ENCODE data around the gene LIMS4. TPM values are rescaled to one million over a fixed set of nuclear protein-coding genes. Genes with fewer than 3 reads are reported as not detected.
"Not testable (repeated sequence)": the region's sequence is repeated elsewhere in the genome, so short reads cannot be mapped to it uniquely, and the experiment has no call there.

The LIMS4 gene, protein sequence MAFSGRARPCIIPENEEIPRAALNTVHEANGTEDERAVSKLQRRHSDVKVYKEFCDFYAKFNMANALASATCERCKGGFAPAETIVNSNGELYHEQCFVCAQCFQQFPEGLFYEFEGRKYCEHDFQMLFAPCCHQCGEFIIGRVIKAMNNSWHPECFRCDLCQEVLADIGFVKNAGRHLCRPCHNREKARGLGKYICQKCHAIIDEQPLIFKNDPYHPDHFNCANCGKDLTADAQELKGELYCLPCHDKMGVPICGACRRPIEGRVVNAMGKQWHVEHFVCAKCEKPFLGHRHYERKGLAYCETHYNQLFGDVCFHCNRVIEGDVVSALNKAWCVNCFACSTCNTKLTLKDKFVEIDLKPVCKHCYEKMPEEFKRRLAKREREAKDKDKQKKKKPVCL
- total RNA-seq = 1 to 10 TPM; 2.6 to 5.6 (median 4.9) TPM

- H3K4me1 ChIP-seq, H3K9me3 ChIP-seq, H3K27ac ChIP-seq, H3K4me3 ChIP-seq, H3K27me3 ChIP-seq, H3K36me3 ChIP-seq: not testable (repeated sequence)
- WGBS, 2 donors (ENCODE audit: low coverage in 1 of 2) = no CpG with 5 or more reads among the region's 29 CpGs
- peak; percentile 95 for ATAC-seq
Observed at GRCh38 chr2:110472171-110473058, at the start of gene LIMS4. Gene LIMS4 (minus strand): TSS chr2:110472816. CDS start chr2:110472778, 38 bp downstream.

DNA sequence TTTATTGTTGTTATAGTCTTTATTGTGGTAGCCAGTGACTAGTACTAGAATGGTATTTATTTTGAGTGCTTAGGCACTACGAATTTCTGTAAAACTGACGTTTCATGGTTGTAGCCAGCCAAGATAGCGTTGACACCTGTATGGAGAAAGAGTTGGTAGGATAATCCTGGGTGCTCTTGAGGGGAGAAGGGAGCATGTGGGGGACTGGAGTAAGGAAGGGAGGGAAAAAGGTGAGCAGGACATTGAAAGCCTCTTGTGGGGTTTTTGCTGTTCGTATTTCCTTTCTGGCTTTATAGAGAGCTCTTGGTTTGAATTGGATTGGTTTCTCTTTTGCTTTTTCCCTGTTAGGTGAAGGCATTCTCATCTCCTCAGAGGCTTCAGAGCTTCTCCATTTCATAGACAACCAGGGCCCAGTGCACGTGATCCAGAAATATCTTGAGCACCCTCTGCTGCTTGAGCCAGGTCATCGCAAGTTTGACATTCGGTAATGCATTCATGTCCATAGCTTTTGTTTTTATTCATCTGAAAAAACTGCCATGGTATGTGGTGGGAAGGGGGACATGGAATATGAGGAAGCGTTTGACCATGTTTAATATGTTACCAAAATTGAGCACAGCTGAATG lies 27.2 kb upstream of the LIMS4 start:
- not testable (repeated sequence) for ATAC-seq, H3K36me3 ChIP-seq, H3K27me3 ChIP-seq, H3K27ac ChIP-seq, H3K4me1 ChIP-seq, H3K9me3 ChIP-seq, H3K4me3 ChIP-seq
- no CpG with 5 or more reads among the region's 8 CpGs for WGBS, 2 donors (ENCODE audit: low coverage in 1 of 2)

DNA sequence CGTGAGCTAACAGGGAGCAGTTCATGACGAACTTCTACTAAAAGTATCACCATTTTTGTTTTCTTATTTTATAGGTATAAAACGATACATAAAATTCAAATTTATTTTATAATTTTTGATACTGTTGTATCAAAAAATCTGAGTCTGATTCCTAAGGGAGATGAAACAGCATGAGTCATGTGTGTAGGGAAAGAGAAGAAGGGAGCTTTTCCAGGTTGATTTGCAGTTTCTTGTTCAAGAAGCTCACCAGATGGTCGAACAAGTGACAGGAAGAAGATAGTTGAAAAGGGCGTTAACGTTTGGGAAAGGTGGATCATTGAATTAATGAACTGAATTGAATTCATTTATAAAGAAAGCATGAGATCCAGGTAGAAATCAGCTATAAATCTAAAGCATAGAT lies 23.4 kb upstream of the LIMS4 start:
- H3K36me3 ChIP-seq, ATAC-seq, H3K27ac ChIP-seq, H3K4me1 ChIP-seq, H3K9me3 ChIP-seq, H3K27me3 ChIP-seq, H3K4me3 ChIP-seq: not testable (repeated sequence)
- no CpG with 5 or more reads among the region's 6 CpGs for WGBS, 2 donors (ENCODE audit: low coverage in 1 of 2)

- not testable (repeated sequence) for H3K36me3 ChIP-seq, H3K4me1 ChIP-seq, H3K9me3 ChIP-seq, H3K27me3 ChIP-seq, ATAC-seq, H3K27ac ChIP-seq, H3K4me3 ChIP-seq
- WGBS, 2 donors (ENCODE audit: low coverage in 1 of 2) = no CpG with 5 or more reads among the region's 3 CpGs
Observed at GRCh38 chr2:110494488-110494887, 21.9 kb upstream of the LIMS4 start.

DNA sequence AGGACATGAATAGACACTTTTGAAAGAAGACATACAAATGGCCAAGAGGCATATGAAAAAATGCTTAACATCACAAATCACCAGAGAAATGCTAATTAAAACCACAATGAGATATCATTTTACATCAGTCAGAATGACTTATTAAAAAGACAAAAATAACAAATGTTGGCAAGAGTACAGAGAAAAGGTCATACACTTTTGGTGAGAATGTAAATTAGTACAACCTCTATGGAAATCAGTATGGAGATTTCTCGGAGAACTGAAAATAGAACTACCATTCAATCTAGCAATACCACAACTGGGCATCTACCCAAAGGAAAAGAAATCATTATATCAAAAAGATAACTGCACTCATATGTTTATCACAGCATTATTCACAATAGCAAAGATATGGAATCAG lies 16.4 kb upstream of the LIMS4 start:
- H3K27me3 ChIP-seq, H3K27ac ChIP-seq, H3K4me3 ChIP-seq, H3K36me3 ChIP-seq, ATAC-seq, H3K4me1 ChIP-seq, H3K9me3 ChIP-seq: not testable (repeated sequence)
- no CpG with 5 or more reads among the region's 1 CpG for WGBS, 2 donors (ENCODE audit: low coverage in 1 of 2)

DNA sequence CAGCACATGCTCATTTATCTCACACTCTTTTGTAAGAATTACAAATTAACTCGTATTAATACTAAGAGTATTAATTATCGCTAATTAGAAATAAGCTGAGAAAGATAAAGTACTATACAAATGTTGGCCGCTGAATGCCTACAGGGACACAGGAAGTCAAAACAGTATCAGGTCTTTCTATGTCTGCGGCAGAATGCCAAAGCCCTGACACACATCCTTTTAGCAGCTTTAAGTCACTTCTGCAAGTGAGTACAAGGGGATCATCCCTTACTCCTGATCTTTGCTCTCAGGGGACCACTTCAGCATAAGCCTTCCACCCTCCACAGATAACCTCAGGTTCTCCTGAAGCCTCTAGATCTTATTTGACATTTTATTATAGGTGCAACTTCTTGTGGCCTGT lies 10.1 kb upstream of the LIMS4 start:
- not testable (repeated sequence) for ATAC-seq, H3K9me3 ChIP-seq
- no CpG with 5 or more reads among the region's 4 CpGs for WGBS, 2 donors (ENCODE audit: low coverage in 1 of 2)

DNA sequence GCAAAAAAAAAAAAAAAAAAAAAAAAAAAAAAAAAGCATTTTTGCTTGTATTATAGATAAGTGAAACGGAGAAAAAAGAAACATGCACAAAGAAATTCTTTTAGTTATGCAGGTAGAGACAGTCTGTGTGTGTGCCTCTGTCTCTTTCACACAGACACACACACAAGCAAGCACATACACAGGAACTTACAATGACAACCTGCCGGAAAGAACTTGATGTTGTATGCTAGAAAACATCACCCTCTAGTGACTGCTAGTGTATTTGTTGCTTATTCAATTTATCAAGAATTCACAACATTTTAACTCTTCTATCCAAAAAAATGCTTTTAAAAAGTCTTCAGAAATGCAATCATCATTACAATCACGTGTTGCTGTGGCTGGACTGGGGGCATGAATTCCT lies 8.6 kb upstream of the LIMS4 start:
- H3K36me3 ChIP-seq, H3K4me1 ChIP-seq, ATAC-seq, H3K27me3 ChIP-seq, H3K9me3 ChIP-seq, H3K27ac ChIP-seq, H3K4me3 ChIP-seq: not testable (repeated sequence)
- WGBS, 2 donors (ENCODE audit: low coverage in 1 of 2) = no CpG with 5 or more reads among the region's 3 CpGs

More for the DNA sequence above, 10.1 kb upstream of the LIMS4 start:
- H3K4me1 ChIP-seq, H3K27me3 ChIP-seq, H3K27ac ChIP-seq, H3K4me3 ChIP-seq, H3K36me3 ChIP-seq: not testable (repeated sequence)

DNA sequence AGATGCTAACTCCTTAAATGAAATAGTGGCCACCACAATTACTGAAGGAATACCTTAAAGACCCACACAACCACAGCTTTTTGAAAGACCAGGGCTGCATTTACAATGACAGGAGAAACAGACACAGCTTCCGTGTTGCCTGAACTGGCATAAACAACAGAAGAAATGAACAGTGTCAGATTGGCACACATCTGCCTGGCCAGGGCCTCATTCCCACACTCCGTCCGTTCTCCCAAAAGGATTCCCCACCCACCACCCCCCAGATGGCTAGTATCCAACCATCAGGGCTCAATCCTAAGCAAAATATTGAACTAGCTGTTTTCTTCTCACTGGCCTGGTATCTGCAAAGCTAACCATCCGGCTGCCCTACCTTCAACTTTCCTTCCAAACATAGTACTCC lies 7.5 kb upstream of the LIMS4 start:
- H3K4me1 ChIP-seq, H3K9me3 ChIP-seq, H3K36me3 ChIP-seq, H3K4me3 ChIP-seq, H3K27me3 ChIP-seq, ATAC-seq, H3K27ac ChIP-seq: not testable (repeated sequence)
- whole genome bisulfite sequencing, 2 donors (ENCODE audit: low coverage in 1 of 2) = no CpG with 5 or more reads among the region's 4 CpGs

DNA sequence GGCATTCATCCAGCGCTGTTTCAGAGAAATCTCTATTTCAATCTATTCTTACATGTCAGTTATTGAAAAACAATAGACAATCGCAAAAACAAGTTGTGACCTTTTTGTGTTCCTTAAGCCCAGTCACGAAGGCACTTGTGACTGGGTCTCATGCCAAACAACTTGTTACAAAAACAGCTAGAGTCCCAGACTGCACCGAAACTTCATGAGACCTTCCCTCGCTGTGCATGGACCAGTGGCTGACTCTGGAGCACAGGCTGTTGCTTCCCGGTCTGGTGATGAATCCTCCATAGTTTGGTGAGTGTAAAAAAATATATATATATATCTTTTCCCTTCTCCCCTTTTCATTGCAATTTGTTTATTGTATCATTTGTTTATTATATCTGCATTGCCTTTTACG lies 4.8 kb upstream of the LIMS4 start:
- not testable (repeated sequence) for H3K9me3 ChIP-seq, H3K36me3 ChIP-seq, H3K27me3 ChIP-seq, H3K4me3 ChIP-seq, ATAC-seq, H3K4me1 ChIP-seq, H3K27ac ChIP-seq
- WGBS, 2 donors (ENCODE audit: low coverage in 1 of 2) = no CpG with 5 or more reads among the region's 7 CpGs

DNA sequence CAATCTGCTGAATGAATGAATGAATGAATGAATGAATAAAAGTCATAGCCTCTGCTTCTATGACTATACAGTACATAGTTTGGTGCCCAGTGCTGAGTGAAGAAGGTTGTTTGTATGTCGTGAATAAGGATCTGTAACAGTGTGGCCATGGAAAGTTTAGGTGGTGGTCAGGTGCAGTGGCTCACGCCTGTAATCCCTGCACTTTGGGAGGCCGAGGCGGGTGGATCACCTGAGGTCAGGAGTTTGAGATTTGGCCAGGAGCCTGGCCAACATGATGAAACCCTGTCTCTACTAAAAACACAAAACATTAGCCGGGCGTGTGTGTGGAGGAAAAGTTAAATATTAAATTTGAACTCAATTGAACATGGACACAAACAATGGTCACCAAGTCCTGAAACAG lies 4.3 kb upstream of the LIMS4 start:
- H3K27me3 ChIP-seq, H3K36me3 ChIP-seq, H3K4me1 ChIP-seq, ATAC-seq, H3K4me3 ChIP-seq, H3K9me3 ChIP-seq, H3K27ac ChIP-seq: not testable (repeated sequence)
- no CpG with 5 or more reads among the region's 6 CpGs for WGBS, 2 donors (ENCODE audit: low coverage in 1 of 2)

GRCh38 chr2:110475627-110476359 lies 3.2 kb upstream of the LIMS4 start:
- not testable (repeated sequence) for ATAC-seq, H3K4me3 ChIP-seq, H3K4me1 ChIP-seq, H3K36me3 ChIP-seq, H3K27me3 ChIP-seq, H3K9me3 ChIP-seq, H3K27ac ChIP-seq
- no CpG with 5 or more reads among the region's 3 CpGs for WGBS, 2 donors (ENCODE audit: low coverage in 1 of 2)

DNA sequence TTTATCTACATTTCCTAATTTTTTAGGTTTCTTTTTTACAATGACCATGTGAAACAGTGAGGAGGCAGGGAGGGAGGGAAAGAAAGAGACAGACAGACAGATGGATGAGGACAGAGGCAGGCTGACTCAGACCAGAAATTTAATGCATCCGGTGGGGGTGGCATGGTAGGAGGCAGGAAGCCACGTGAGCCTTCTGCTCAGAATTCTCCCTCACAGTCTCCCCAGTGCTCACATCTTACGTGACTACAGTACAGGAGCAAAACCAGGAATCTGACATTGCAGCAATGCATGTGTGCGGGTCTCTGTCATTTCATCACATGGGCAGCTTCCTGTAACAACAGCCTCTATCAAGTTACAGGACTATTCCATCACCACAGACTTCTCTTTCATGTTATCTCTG lies 2.3 kb upstream of the LIMS4 start:
- WGBS, 2 donors (ENCODE audit: low coverage in 1 of 2) = no CpG with 5 or more reads among the region's 4 CpGs
- not testable (repeated sequence) for ATAC-seq, H3K27me3 ChIP-seq, H3K9me3 ChIP-seq, H3K4me1 ChIP-seq, H3K27ac ChIP-seq, H3K36me3 ChIP-seq, H3K4me3 ChIP-seq

DNA sequence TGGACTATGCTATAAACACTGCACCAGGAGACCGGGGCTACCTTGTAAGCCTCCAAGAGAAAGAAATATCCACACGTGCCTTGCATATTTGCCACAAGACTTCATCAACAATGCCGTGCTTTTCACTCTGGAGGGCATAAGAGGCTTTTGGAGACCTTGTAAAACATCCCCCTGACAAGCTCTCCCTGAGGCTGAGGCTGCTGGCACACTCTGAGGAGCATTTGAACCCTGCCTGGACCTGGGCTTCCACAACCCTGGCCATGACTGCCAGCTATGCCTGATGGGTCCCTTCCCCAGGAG lies 393 bp upstream of the LIMS4 start:
- H3K27me3 ChIP-seq, H3K36me3 ChIP-seq, ATAC-seq, H3K4me3 ChIP-seq, H3K27ac ChIP-seq, H3K4me1 ChIP-seq, H3K9me3 ChIP-seq: not testable (repeated sequence)
- WGBS, 2 donors (ENCODE audit: low coverage in 1 of 2) = no CpG with 5 or more reads among the region's 3 CpGs

Data from gastroesophageal sphincter (tissue), 4 donors.